PC-9 (cell line): ENCODE measurements around the gene CA4. TPM values are rescaled to one million over a fixed set of nuclear protein-coding genes. Genes with fewer than 3 reads are reported as not detected.
"Not testable (repeated sequence)": the region's sequence is repeated elsewhere in the genome, so short reads cannot be mapped to it uniquely, and the experiment has no call there.

Source experiments
- BruUV-seq: library from RNA; stranded (reverse); fragments of 400-500 nt; replicated peaks from 2 replicates; lab custom pipeline; 2021; lab: Mats Ljungman, UMichigan
- CTCF ChIA-PET: fragments of 300-600 bp; sonication (Branson Sonifier 250); formaldehyde crosslinking; loops from one replicate; lab custom pipeline; 2022; ENCODE audit warnings: antibody characterized with exemption; lab: Charles Lee
- POLR2A ChIA-PET: fragments of 300-600 bp; sonication (Branson Sonifier 250); formaldehyde crosslinking; loops from one replicate; lab custom pipeline; 2022; ENCODE audit warnings: antibody characterized with exemption; ENCODE audit not compliant: unreplicated experiment; lab: Charles Lee
- DNase-seq, 2 experiments: peaks; one replicate each; pipeline versions ENCODE4 v3.0.0 to v3.0.0-alpha.2; 2015 to 2022; ENCODE audit warnings: mixed read lengths in 1 of 2
- H2AFZ ChIP-seq: fragments of 200-600 bp; sonication (generic); 2 replicates; pipeline ENCODE4 v1.8.1; 2017; ENCODE audit warnings: antibody characterized with exemption
- H3F3A ChIP-seq: fragments of 200-600 bp; sonication (generic); 2 replicates; pipeline ENCODE4 v1.8.1; 2017; ENCODE audit warnings: antibody characterized with exemption, mild to moderate bottlenecking, low read depth; ENCODE audit not compliant: insufficient read depth
- H3K27ac ChIP-seq: fragments of 200-600 bp; sonication (generic); 2 replicates; pipeline ENCODE4 v1.6.1; 2016; ENCODE audit warnings: mixed run types
- H3K27me3 ChIP-seq: fragments of 200-600 bp; sonication (generic); 2 replicates; pipeline ENCODE4 v1.6.1; 2016; ENCODE audit warnings: low read depth, mixed run types; ENCODE audit not compliant: insufficient read depth
- H3K36me3 ChIP-seq: fragments of 200-600 bp; sonication (generic); 2 replicates; pipeline ENCODE4 v1.6.1; 2016; ENCODE audit warnings: low read depth, mixed run types
- H3K4me1 ChIP-seq: fragments of 200-600 bp; sonication (generic); replicated peaks from 2 replicates; pipeline ENCODE4 v1.6.1; 2016; ENCODE audit warnings: mixed run types; ENCODE audit not compliant: insufficient read depth
- H3K4me2 ChIP-seq: fragments of 200-600 bp; sonication (generic); 2 replicates; pipeline ENCODE4 v1.6.1; 2017; ENCODE audit warnings: mixed run types
- H3K4me3 ChIP-seq: fragments of 200-600 bp; sonication (generic); 2 replicates; pipeline ENCODE4 v1.6.1; 2016; ENCODE audit warnings: mixed run types
- H3K79me2 ChIP-seq: fragments of 200-600 bp; sonication (generic); 2 replicates; pipeline ENCODE4 v1.6.1; 2017; ENCODE audit warnings: low read depth, mixed run types
- H3K9me2 ChIP-seq: fragments of 200-600 bp; sonication (generic); 2 replicates; pipeline ENCODE4 v1.8.1; 2017; ENCODE audit warnings: mild to moderate bottlenecking; ENCODE audit not compliant: insufficient read depth
- H3K9me3 ChIP-seq: fragments of 200-600 bp; sonication (generic); 2 replicates; pipeline ENCODE4 v1.8.1; 2016; ENCODE audit warnings: low read depth; ENCODE audit not compliant: insufficient read depth
- H4K20me1 ChIP-seq: fragments of 200-600 bp; sonication (generic); 2 replicates; pipeline ENCODE4 v1.8.1; 2017; ENCODE audit not compliant: insufficient read depth
- EZH2 ChIP-seq: fragments of 200-600 bp; sonication (generic); IDR thresholded peaks from 2 replicates; pipeline ENCODE4 v1.8.0; 2017; ENCODE audit warnings: antibody characterized with exemption, low read depth
- intact Hi-C: fragments of 100-400 bp; cut with micrococcal nuclease; formaldehyde crosslinking; loops from one replicate; pipeline ENCODE4 v1.10.0; 2022; ENCODE audit not compliant: unreplicated experiment
- total RNA-seq: library from RNA; stranded (reverse); gene quantifications from 2 replicates; pipeline ENCODE4 v1.2.3, GENCODE V29; 2021
- TF ChIP-seq, protein P1 (sequence below): fragments of 200-600 bp; sonication (generic); conservative IDR thresholded peaks from 2 replicates; pipeline ENCODE4 v1.6.1; 2017; ENCODE audit warnings: mixed run types, antibody characterized with exemption, mild to moderate bottlenecking, moderate library complexity

Gene CA4
- total RNA-seq, 1 experiment from 2014 or later = not detected

DNA sequence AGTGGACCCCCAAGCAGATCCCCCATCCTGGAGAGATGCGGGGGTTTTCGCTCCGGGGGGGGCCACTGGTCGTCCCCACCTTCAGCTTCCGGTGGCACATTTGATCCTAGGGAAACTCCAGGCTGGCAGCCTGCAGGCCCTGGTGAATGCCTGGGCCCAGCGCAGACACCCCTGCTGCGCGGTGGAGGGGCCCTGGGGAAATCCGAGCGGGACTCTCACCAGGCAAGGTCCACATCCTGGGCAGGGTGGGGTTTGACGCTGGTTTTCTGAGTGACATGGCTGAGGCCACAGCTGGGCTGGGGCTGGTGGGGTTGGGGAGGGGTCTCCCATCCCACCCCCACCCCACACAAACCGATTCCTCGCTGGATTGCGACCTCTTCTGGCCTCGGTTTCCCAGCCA lies 30.6 kb upstream of the CA4 start:
- BruUV-seq = not testable (repeated sequence)

GRCh38 chr17:60119807-60120748 lies 29.7 kb upstream of the CA4 start:
- H3F3A ChIP-seq, BruUV-seq, H3K4me2 ChIP-seq, H3K9me2 ChIP-seq, H4K20me1 ChIP-seq, H3K4me1 ChIP-seq, H3K36me3 ChIP-seq, POLR2A ChIA-PET, H3K79me2 ChIP-seq, intact Hi-C loops, DNase-seq, H3K4me3 ChIP-seq, CTCF ChIA-PET, H3K27ac ChIP-seq, H3K27me3 ChIP-seq, H2AFZ ChIP-seq, H3K9me3 ChIP-seq: not testable (repeated sequence)

More for the DNA sequence above, 30.6 kb upstream of the CA4 start:
- H3K4me2 ChIP-seq, H3K27ac ChIP-seq, H3K4me3 ChIP-seq, H3K79me2 ChIP-seq, DNase-seq, H4K20me1 ChIP-seq, H3K36me3 ChIP-seq, H3K4me1 ChIP-seq, POLR2A ChIA-PET, H3K9me3 ChIP-seq, intact Hi-C loops, H2AFZ ChIP-seq, H3F3A ChIP-seq, H3K27me3 ChIP-seq, H3K9me2 ChIP-seq, CTCF ChIA-PET: not testable (repeated sequence)

GRCh38 chr17:60127068-60128064 lies 22.4 kb upstream of the CA4 start:
- ChIA-PET POLR2A (no interaction called here), CTCF (no interaction called here)
- Histone ChIP-seq H3K4me1 (no peaks in the 10 kb centered on the region), H3K79me2 (no peaks in the 10 kb centered on the region), H2AFZ (no peak overlapping the region), H3K9me2 (no peaks in the 10 kb centered on the region), H3K27me3 (no peaks in the 10 kb centered on the region), H4K20me1 (no peaks in the 10 kb centered on the region), H3K4me3 (no peak overlapping the region), H3K36me3 (no peaks in the 10 kb centered on the region), H3F3A (no peaks in the 10 kb centered on the region), H3K27ac (no peak overlapping the region), H3K4me2 (no peak overlapping the region), H3K9me3 (no peaks in the 10 kb centered on the region)
- intact Hi-C loops = no loop called here
- TF ChIP-seq, protein P1, sequence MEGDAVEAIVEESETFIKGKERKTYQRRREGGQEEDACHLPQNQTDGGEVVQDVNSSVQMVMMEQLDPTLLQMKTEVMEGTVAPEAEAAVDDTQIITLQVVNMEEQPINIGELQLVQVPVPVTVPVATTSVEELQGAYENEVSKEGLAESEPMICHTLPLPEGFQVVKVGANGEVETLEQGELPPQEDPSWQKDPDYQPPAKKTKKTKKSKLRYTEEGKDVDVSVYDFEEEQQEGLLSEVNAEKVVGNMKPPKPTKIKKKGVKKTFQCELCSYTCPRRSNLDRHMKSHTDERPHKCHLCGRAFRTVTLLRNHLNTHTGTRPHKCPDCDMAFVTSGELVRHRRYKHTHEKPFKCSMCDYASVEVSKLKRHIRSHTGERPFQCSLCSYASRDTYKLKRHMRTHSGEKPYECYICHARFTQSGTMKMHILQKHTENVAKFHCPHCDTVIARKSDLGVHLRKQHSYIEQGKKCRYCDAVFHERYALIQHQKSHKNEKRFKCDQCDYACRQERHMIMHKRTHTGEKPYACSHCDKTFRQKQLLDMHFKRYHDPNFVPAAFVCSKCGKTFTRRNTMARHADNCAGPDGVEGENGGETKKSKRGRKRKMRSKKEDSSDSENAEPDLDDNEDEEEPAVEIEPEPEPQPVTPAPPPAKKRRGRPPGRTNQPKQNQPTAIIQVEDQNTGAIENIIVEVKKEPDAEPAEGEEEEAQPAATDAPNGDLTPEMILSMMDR = no peak
- no peak for TF ChIP-seq EZH2
- DNase-seq = no peak
- no TSS peak for BruUV-seq
